ENCODE results near the gene MAN1C1. TPM values are rescaled to one million over a fixed set of nuclear protein-coding genes. Genes with fewer than 3 reads are reported as not detected.

MAN1C1 gene
- total and polyA plus RNA-seq, 2 donors (not counting 3 experiments of a cell fraction or from before 2014, with no cell fraction given), result 1.5 to 4.0 TPM

DNA sequence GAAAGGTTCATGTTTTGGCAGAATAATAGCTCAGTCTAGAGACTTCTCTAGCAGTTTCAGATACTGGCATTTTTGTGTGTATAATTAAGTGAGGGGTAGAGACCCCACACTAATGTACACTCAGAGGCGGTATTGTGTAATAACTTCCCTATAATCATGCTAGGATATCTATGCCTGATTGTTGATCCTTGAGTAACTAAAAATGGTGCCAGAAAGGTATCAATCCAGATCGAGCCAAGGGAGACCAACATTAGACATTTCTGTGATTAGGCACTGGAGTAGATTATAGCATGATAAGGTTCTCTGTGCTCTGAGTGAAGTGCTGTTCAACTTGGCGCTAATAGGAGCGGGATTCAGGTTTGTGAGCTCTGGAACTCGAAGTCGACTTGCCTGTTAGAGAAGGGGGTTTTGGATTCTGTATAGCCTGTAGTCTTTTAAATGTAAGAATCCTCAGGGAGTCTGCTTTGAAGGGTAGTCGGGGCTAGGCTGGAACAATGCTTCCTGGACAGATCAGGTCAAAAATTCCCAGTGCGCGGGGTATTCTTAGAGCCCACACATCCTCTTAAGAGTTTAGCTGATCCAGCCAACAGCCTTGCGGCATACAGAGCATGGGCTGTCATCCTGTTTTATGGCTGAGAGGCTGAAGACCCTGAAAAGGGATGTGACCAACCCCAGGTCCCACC lies 24.2 kb downstream of the MAN1C1 start:
- Histone ChIP-seq H3K9me3 (replicated peaks; ENCODE audit: control insufficient read depth, insufficient read depth, low read length) (no peaks in the 10 kb centered on the region), H3K9ac (replicated peaks; ENCODE audit: extremely low read depth, insufficient read depth, low read length) (no peak overlapping the region), H4K20me1 (replicated peaks; ENCODE audit: control insufficient read depth, extremely low read depth, insufficient read depth, low read length) (no peaks in the 10 kb centered on the region), H3K79me2 (ENCODE audit: control insufficient read depth, insufficient read depth, low read length) (no peaks in the 10 kb centered on the region), H3K36me3 (ENCODE audit: control insufficient read depth in 2 of 2, extremely low read depth in 1 of 2, insufficient read depth in 2 of 2, low read length in 2 of 2) (no peaks in the 10 kb centered on the region), H3K9me1 (replicated peaks; ENCODE audit: control insufficient read depth, extremely low read depth, insufficient read depth, low read length) (no peaks in the 10 kb centered on the region), H3K27ac (ENCODE audit: insufficient read depth, low read depth, low read length) (no peak overlapping the region), H3K4me3 (replicated peaks in 1 of 3; ENCODE audit: insufficient read depth in 1 of 3, low read depth in 1 of 3, low read length in 3 of 3) (no peak overlapping the region), H3K27me3 (ENCODE audit: control insufficient read depth in 2 of 2, insufficient read depth in 2 of 2, low read length in 2 of 2) (peaks cover 20 to 22% of the 10 kb centered on the region in 2 experiments), H2AFZ (ENCODE audit: low read depth, low read length) (no peak overlapping the region), H3K4me2 (ENCODE audit: insufficient read depth, low read length) (no peak overlapping the region), H3K4me1 (ENCODE audit: control insufficient read depth, extremely low read depth, insufficient read depth, low read length) (peaks cover 6% of the 10 kb centered on the region)
- DNase-seq (ENCODE audit: low read depth, low spot score), result no peak
- no peak for FAIRE-seq
- intact Hi-C loops (cut with micrococcal nuclease) (no loop called here), dilution Hi-C loops (cut with MboI; ENCODE audit: extremely low pct_ligation_motif_present, low sequenced_read_pairs) (no loop called here)
- BruUV-seq (replicated peaks), result no TSS peak
- CTCF ChIA-PET, result interaction anchor here (2.2 kb wide), 1 partner anchor 32 kb away, joined by 10 read pairs; no protein-coding TSS in a partner anchor
- TF ChIP-seq JUN (IDR thresholded peaks at IDR 0.05; ENCODE audit: borderline replicate concordance, insufficient read depth, insufficient read length, low read depth) (no peak), MAX (IDR thresholded peaks at IDR 0.05; ENCODE audit: insufficient read depth, insufficient read length) (no peak), POLR2AphosphoS5 (IDR thresholded peaks at IDR 0.05; ENCODE audit: insufficient read depth, low read depth, low read length) (no peak), GATA2 (IDR thresholded peaks at IDR 0.05; ENCODE audit: insufficient read depth, insufficient read length, low read depth, low read length) (no peak), MYC (IDR thresholded peaks at IDR 0.05; ENCODE audit: low read depth, low read length) (no peak), EZH2 (IDR thresholded peaks at IDR 0.05; ENCODE audit: borderline replicate concordance, low read depth, low read length, severe bottlenecking) (no peak), POLR2A (IDR thresholded peaks at IDR 0.05; ENCODE audit: low read depth, low read length) (no peak), FOS (IDR thresholded peaks at IDR 0.05; ENCODE audit: borderline replicate concordance, insufficient read depth, low read length) (no peak)
- TF ChIP-seq, protein P1, sequence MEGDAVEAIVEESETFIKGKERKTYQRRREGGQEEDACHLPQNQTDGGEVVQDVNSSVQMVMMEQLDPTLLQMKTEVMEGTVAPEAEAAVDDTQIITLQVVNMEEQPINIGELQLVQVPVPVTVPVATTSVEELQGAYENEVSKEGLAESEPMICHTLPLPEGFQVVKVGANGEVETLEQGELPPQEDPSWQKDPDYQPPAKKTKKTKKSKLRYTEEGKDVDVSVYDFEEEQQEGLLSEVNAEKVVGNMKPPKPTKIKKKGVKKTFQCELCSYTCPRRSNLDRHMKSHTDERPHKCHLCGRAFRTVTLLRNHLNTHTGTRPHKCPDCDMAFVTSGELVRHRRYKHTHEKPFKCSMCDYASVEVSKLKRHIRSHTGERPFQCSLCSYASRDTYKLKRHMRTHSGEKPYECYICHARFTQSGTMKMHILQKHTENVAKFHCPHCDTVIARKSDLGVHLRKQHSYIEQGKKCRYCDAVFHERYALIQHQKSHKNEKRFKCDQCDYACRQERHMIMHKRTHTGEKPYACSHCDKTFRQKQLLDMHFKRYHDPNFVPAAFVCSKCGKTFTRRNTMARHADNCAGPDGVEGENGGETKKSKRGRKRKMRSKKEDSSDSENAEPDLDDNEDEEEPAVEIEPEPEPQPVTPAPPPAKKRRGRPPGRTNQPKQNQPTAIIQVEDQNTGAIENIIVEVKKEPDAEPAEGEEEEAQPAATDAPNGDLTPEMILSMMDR (IDR thresholded peaks at IDR 0.05; ENCODE audit: extremely low read depth in 1 of 2, insufficient read depth in 1 of 2, low read depth in 1 of 2, low read length in 2 of 2), result no peak
- POLR2A ChIA-PET, result no interaction called here

Measured in endothelial cell of umbilical vein (primary cell).